HuH-7.5 (cell line): ENCODE data around the gene RNU1-4.
"Not testable (repeated sequence)": the region's sequence is repeated elsewhere in the genome, so short reads cannot be mapped to it uniquely, and the experiment has no call there.

ENCODE experiments used
- DNase-seq: peaks from one replicate; pipeline ENCODE4 v3.0.0; 2011; ENCODE audit warnings: low spot score

Gene RNU1-4

DNA sequence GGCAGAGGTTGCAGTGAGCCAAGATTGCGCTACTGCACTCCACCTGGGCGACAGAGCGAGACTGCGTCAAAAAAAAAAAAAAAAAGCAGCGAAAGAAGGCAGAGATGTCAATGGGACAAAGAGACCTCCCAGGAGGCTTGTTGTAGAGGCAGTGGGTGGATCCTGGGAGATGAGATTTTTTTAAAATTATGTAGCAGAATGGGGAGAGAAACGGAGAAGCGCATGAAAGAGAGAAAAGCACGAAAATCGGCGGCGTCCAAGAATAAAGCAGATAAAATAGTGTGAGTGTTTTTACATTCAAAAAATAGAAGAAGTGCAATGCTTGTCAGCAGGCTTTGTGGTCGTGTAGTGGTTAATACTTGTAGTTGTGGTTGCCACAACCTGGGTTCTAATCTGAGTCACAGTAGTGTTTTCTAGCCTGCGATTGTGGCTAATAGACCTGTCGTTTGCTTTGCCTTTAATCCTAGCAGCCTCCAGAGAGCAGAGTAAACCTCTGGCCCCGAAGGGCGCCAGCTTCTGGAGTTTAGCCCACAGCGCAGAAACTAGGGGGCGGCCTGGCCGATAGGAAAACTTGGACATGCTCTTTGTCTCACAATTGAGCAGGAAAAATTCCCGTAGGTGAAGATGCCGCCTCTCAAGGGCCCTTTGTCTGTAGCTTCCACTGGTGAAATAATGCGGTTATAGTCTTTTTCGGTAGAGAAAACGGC, 11.9 kb upstream of the RNU1-4 start:
- DNase-seq: not testable (repeated sequence)

DNA sequence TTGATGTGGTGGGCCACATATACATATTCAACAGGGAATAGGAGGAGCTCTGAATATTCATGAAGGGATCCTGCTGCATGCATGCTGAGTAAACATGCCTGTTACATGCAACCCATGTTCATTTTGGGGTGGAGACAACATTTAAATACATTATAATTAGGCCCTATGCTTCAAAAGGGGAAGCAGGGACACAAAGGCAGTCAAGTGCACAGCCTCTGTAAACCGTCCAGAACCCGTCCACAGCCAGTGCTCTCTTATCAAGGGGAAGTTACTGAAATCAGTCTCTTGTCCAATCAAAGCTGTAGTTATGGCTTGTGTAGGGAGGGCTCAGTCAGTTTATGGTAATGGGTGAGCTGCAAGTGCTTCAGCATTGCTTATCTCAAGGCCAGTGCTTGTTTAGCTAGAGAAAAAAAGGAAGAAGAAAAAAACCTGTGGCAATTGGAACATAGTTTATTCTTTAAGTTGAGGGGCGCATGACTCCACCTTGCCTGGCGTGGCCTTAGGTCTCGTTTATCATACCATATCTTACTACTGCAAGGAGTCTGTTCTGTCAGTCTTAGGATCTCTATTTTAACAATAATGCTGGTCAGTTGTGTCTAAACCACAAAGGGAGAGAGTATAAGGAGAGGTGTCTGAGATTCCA, 7.9 kb upstream of the RNU1-4 start:
- not testable (repeated sequence) for DNase-seq

DNA sequence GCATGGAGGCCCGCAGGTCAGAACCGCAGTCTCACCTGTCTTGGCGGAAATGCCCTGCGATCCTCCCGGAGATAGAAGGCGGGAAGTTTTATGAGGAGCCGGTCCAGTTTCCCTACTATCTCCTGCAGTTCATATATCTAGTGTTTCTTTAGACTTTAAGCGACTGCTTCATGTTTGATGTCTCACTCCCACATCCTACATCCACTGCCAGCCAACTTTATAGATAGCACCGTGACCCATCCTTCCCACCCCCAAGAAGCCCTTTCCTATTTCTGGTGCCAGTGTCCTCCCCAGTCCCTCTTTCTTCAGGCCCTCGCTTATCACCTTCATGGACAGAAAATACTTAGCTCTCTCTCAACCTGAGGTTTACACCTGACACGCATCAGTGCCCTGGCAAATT, 914 bp downstream of the RNU1-4 start:
- not testable (repeated sequence) for DNase-seq

DNA sequence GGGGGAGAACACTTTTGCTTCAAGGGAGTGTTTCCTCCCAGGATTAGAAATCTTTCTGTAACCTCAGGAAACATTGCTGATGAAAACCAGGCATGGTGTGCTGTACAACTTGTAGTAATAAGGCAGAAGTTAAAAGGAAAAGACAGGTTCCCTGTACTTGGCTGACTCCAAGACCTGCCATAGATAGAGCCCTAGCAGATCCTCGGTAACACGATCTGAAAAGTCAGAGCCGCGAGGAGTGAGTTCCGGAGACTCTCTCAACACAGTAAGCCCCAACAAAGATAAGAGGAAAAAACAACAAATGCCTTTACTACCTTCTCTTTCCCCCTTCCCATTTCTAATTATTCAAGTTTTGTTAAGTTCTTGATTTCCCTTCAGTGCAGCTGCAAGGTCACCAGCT, 7.3 kb downstream of the RNU1-4 start:
- not testable (repeated sequence) for DNase-seq

DNA sequence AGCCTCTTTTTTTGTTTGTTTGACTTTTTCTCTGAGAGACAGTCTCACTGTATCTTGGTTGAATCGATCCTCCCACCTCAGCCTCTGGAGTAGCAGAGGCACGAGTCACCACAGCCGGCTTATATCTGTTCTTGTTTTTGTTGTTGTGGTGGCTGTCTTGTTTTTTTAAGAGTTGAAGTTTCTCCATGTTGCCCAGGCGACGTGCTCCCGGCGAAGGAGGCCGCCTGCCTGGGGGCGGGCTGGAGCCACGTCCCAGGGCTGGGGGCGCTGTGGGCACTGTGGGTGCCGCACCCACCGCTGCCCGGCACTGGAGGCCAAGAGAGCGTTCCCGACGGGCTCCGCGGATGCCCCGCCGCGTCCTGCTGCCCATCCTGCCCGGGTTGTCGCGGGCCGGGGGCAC, 8.4 kb downstream of the RNU1-4 start:
- DNase-seq: not testable (repeated sequence)

DNA sequence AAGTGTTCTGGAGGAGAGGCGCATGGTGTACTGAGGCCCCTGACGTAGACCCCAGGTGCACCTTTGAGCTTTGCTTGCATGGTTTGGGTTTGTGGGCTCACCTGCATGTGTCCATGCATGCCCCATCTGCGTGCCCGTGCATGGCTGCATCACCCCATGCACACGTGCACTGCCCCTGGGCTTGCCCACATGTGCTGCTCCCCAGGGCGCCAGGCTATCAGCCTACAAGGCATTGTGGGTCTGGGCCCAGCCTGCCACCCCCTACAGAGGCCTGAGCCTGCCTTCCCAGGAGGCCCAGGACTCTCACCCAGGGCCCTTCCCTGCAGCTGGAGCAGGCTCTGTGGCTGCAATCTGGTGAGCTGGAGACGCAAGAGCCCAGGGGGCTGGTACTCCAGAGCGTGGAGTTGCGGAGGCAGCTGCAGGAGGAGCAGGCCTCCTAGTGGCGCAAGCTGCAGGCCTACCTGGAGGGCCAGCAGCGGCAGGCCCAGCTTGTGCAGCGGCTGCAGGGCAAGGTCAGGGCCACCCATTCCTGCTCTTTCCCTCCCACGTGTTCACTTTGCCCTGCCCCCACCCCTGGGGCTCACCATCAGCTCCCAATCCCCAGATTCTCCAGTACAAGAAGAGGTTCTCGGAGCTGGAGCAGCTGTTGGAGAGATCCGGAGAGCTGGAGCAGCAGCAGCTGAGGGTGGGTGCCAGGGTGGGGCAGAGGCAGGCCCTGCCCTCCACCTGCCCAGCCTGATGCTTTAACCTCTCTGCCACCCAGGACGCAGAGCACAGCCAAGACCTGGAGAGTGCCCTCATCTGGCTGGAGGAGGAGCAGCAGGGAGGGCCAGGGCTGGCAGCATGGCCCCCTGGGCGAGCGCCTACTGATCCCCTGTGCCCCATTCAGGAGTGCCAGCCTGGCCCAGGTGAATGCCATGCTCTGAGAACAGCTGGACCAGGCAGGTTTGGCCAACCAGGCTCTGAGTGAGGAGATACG, 9.9 kb downstream of the RNU1-4 start:
- not testable (repeated sequence) for DNase-seq

DNA sequence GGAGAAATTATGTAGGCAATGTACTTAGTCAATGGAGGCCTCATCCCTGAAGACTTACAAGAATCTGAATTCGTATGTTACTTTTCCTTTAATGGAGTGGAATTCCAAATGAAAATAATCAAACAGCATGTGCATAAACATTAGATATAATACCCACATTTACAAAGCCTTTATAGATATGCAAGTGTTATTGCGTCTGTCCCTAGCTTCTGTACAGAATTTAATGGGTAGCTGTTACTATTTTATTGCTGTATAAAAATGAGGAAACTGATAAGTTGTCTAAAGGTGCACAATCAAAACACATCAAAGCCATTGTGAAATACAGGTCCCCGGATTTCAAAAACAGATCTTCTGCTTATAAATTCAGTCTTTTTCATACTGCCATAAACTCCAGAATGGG, 12.5 kb downstream of the RNU1-4 start:
- not testable (repeated sequence) for DNase-seq

DNA sequence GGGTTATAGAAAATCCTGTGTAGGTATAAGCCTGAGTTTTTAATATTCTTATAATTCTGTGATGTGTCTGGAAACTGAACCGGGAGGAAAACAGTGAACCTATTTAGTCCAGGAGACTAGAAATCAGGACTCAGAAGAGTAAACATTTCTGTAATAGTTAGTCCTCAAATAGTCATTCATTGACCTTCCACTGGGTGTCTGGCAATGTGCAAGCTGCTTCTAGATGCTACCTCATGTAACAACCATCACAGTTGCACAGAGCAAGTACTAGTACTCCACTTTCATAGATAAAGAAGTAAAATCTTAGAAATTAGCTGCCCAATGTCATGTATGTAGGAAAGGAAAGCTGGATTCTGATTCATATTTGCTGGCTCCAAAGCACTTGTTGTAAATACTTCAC, 15.1 kb downstream of the RNU1-4 start:
- not testable (repeated sequence) for DNase-seq

DNA sequence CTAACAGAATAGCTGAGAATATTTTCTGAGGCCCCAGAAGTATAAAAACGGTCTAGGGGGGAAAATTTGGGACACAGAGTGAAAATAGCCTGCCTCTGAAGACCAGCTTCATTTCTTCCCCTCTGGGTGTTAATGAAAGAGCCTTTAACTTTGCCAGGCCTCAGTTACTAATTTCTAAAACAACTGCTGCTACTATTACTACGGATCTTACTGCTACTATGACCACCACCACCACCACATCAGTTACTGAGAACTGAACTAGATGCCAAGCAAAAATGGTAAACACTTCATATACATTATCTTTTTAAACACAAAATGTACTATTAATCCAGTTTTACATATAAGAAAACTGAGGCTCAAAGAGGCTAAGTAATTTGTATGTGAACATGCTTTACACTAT, 15.6 kb downstream of the RNU1-4 start:
- DNase-seq: not testable (repeated sequence)

DNA sequence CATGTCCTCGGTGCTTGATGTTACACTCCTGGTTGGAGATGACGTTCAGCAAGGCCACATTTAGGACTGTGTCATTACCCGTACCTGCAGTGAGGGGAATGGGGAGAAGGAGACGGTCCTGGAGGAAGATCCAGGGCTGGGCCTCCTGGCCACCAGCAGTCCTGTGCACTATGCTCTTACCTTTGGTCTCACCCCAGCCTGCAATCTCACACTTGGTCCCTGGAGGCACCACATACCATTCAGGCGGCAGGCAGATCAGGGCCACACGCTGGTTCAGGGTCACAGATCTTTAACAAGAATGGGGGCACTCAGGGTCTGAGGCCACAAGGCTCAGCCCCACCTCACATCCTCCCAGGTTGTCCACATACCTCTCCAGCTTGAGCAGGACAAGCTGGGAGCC, 17.3 kb downstream of the RNU1-4 start:
- DNase-seq: not testable (repeated sequence)

DNA sequence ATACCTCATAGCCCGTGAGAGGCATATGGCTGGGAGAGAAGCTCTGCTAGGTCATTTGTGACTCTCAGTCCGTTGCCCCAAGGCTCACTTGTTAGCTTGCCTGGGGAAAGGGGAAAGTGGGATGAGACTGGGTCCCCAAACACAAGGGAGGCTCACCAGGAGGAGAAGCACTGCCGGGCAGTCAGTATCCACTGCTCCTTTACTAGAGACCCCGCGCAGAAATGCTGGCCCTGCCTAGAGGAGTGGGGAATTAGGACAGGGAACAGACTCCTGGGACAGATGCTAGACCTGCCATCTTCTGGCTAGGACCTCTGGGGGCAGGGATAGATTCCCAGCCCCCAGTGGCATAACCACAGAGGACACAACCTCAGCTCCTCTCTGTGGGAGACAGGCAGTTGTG, 17.7 kb downstream of the RNU1-4 start:
- not testable (repeated sequence) for DNase-seq

DNA sequence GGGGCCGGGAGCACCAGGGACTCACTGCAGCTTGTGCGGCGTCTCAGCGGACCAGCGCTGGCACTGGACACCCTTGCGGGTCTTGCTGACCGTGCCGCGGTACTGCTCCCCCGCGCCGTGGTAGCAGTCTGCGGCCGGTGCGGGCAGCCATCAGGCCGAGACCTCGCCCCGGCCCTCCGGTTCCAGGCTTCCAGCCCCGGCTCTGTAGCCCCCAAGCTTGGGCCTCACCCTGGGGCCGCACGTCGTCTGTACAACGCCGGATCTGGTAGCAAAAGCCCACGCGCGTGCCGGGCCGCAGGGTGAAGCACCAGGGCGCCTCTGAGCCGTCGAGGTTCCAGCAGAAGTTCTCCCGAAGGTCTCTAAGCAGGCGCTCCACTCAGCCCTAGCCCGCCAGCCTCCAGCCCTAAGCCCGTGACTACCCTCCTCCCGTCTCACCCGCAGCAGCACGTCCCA, 18.8 kb downstream of the RNU1-4 start:
- DNase-seq: not testable (repeated sequence)

DNA sequence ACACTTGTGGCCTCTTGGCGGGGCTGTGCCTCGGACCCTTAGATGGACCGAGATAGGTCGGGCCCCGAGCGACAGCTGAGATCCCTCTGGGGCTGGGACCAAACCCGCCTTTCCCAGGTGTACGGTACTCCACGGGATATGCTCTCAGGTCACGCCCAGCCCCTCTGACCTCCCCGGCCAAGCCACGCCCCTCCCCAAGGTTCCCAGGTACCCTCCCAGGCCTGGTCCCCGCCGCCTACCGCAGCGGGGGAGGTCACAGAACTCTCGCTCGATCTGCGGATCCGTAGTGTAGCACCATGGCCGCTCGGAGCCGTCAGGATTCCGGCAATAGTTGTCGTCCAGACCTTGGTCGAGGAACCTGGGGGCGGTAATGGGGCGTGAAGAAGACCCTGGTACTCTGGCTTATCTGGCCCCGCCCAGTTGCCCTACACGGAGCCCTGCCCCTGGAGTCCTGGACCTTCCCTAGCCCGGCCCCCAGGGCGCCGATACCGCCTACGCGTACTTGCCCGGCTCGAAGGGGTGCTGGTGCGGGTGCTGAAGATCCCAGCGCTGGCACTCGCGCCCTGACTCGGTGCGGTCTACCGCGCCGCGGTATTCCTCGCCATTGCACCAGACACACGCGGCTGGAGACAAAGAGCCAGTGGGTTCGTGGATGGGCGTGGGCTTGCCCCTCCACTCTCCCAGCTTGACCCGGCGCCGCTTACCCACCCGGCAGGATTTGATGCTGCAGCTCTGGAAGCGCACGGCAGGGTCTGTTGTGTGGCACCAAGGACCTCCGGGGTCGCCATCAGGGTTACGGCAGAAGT, 19.5 kb downstream of the RNU1-4 start:
- not testable (repeated sequence) for DNase-seq

DNA sequence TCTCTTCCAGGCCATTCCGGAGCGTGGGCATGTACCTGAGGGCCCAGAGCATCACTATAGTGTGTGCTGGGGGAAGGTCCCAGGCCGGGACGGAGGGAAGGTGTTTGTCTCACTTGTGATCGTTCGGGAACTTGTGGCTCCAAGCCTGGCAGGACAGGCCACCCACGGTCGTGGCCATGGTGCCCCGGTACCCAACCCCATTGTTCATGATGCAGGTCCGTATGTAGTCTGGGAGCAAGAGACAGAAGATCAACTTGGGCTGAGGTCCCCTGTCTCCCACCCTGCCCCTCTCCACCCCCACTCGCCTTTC, 20.1 kb downstream of the RNU1-4 start:
- DNase-seq: not testable (repeated sequence)

DNA sequence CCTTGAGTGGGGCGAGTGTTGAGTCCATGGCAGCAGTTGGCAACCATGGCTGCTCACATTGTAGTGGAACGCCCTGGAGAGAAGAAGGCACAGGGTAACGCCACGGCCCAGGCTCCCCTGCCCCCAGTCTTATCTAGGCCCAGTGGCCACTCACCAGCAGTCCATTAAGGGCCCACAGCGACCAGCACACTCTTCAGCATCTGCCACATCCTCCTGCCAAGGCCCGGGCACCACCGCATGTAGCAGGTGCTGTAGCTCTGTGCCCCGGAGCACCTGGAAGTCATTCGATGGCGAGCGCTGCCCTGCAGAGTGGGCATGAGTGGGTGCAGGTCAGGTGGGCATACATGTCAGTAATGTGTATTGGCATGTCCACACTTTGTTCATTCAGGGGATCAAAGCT, 20.5 kb downstream of the RNU1-4 start:
- not testable (repeated sequence) for DNase-seq

DNA sequence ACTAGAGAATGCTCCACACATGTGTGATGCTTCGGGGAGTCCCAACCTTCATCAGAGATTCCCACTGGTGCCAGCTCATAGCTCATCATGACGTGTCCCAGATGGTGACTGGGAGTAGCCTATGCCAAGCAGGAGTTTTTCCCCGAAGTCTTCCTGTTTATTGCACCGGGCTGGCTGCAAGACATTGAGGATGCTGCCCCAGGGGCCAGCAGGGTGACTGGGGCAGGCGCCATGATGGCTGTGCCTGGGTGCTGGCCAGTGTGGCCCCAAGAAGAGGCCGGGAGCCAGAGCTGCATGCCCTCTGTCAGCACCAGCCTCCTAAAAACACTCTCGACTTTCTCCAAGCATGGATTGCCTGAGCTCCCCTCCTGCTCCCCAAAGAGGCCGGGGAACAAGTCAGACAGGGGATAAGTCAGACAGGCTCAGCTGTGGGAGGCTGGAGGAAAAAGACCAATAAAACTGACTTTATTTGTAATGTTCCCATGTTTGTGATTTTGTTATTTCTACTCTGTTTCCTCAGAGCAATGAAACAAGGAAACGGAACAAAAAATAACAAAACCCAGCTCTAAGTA, 24.0 kb downstream of the RNU1-4 start:
- DNase-seq: peak; percentile 3

DNA sequence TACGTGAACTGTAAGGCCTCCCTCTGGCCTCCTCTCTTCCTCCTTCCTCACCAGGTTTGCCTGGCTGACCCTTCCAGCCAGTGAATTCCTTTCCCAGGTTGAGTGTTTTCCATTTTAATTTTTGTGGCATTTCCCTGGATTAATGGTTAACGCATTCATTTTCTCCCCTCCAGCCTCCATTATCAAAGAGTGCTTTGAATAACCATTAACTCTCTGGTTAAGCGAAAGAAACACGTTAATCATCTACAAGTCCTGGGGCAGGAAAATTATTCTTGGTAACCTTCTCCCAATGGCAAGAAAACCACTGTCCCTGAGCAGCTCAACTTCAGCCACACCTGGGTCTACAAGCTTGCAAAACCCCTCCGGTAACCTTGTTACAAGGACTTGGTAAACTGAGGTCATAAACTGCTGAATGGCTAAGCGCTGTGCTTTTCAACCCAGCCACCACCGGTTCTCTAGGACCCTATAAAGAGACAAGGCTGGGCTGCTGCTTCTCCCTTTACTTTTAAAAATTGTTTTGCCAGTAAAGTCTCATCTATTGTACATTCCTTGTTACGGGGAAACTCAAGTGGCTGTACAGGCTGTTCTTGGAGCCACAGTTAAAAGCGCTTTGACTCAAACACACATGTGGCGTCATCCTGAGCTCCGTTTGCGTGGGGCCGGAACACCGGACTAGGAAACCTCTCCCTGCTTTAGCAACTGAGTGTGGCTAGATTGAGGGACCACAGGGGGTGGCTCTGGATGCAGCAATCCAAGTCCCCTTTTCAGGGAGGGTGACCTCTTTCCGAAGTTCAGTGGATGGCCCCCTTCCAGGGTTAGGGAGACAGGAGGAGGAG, 24.7 kb downstream of the RNU1-4 start:
- peak; percentile 27 for DNase-seq

DNA sequence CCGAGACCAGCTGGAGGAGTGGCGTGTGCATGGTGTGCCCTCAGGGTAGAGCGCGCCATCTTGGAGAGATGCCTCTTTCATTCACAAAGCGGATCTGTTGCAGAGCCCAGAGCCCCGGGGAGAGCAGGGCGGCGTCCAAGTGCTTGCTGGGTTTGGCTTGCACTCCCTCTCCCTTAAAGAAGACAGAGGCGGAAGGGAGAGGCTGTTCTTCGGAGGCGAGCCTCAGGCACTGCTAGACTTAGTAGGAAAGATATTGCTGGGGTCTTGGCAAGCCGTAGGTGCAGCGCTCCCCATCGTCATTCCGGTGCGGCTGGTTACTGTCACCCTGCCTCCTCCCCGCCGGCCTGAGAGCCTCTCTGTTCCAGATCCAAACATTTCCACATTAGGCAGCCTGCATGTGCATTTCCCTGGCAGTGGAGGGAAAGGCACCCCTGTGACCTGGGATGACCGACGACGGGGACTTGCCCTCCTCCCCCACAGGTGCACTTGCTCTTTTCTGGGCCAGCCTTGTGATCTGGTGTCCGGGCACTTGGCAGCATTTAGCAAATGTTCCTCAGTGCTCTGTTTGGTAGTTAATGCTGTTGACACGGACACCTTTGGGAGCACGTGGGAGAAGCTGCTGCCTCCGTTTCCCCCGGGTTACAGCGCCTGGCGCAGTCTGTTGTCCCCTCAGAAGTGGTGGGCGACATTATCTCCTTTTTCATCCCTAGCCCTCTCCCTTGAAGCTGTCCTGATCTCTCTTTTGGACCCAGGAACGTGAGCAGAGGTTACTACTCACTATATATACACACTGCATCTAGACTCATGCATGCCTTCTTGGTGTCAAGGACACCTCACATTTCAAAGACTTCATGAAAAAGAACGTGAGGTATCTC, 25.7 kb downstream of the RNU1-4 start:
- not testable (repeated sequence) for DNase-seq

DNA sequence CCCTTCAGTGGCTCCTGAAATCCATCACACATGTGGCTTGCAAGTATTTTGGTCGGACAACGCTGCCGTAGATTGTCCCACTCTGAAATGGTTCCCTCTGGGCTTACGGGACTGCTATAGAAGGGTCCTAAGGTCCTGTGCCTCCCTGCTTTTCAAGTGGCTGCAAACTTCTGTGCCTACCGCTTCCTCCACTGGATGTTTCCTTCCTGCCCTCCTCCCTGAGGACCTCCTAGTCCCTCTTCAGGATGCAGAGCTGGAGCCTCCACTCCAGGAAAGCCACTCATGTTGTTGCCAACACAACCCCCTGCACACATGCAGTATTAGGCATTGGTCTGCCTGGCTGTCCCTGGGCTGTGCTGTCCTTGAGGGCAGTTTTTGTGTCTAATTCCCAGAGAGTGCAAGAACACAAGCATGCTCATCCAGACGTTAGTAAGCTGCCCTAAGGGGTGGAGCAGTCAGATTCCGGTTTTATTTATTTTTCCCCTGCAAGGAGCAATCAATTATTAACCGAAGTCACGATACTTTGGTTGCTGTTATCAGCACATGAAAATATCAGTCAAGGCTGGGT, 26.5 kb downstream of the RNU1-4 start:
- DNase-seq: peak; percentile 4
